ENCODE data around the gene CCDC171. TPM values are rescaled to one million over a fixed set of nuclear protein-coding genes. Genes with fewer than 3 reads are reported as not detected.

Gene CCDC171
- total and polyA plus RNA-seq, 4 donors = 0.13 to 1.1 (median 0.43) TPM

DNA sequence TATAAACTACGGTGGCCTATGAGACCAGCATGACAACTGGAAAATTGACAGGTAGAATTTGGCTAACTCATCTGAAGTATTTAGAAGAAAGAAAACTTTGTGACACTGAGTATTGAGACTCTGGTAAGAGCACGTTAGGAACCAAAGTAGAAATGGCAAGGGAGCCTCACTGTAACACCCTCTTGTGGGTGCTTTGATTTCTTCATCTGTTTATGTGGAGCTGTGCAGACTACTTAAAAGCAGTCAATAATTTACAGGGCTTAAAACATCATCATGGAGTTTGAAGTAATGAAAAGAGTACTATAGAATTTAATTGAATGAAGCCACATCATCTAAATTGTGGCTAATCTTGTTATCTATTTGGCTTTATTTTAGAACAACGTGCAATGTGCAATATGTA, 414.2 kb downstream of the CCDC171 start:
- Histone ChIP-seq H3K4me3 (ENCODE audit: low read depth in 1 of 3, low read length in 3 of 3) (no peak overlapping the region), H3K36me3 (ENCODE audit: control insufficient read depth in 4 of 4, insufficient read depth in 3 of 4, low read depth in 1 of 4, low read length in 3 of 4) (no peaks in the 10 kb centered on the region), H3K9me3 (ENCODE audit: control insufficient read depth in 4 of 4, low read length in 3 of 4) (no peaks in the 10 kb centered on the region), H3K9ac (ENCODE audit: low read depth in 1 of 2, low read length in 2 of 2) (no peak overlapping the region), H3K4me1 (ENCODE audit: control insufficient read depth in 4 of 4, insufficient read depth in 4 of 4, low read length in 3 of 4) (no peaks in the 10 kb centered on the region), H3K27me3 (ENCODE audit: control insufficient read depth in 4 of 4, insufficient read depth in 4 of 4, low read length in 3 of 4) (no peaks in the 10 kb centered on the region), H3K27ac (ENCODE audit: low read depth in 1 of 2, low read length in 2 of 2) (no peak overlapping the region)
- TF ChIP-seq NR2F2 (IDR thresholded peaks at IDR 0.05) = no peak
- TF ChIP-seq, protein P1, sequence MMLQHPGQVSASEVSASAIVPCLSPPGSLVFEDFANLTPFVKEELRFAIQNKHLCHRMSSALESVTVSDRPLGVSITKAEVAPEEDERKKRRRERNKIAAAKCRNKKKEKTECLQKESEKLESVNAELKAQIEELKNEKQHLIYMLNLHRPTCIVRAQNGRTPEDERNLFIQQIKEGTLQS (IDR thresholded peaks at IDR 0.05) = no peak
- TF ChIP-seq TAF1 (conservative IDR thresholded peaks at IDR 0.05) = no peak
- TF ChIP-seq EGR1 (IDR thresholded peaks at IDR 0.05; ENCODE audit: low read depth in 2 of 2) = no peak
- no peak for TF ChIP-seq JUND (IDR thresholded peaks at IDR 0.05)
- TF ChIP-seq HNF4G (IDR thresholded peaks at IDR 0.05) = no peak
- TF ChIP-seq, protein P2, sequence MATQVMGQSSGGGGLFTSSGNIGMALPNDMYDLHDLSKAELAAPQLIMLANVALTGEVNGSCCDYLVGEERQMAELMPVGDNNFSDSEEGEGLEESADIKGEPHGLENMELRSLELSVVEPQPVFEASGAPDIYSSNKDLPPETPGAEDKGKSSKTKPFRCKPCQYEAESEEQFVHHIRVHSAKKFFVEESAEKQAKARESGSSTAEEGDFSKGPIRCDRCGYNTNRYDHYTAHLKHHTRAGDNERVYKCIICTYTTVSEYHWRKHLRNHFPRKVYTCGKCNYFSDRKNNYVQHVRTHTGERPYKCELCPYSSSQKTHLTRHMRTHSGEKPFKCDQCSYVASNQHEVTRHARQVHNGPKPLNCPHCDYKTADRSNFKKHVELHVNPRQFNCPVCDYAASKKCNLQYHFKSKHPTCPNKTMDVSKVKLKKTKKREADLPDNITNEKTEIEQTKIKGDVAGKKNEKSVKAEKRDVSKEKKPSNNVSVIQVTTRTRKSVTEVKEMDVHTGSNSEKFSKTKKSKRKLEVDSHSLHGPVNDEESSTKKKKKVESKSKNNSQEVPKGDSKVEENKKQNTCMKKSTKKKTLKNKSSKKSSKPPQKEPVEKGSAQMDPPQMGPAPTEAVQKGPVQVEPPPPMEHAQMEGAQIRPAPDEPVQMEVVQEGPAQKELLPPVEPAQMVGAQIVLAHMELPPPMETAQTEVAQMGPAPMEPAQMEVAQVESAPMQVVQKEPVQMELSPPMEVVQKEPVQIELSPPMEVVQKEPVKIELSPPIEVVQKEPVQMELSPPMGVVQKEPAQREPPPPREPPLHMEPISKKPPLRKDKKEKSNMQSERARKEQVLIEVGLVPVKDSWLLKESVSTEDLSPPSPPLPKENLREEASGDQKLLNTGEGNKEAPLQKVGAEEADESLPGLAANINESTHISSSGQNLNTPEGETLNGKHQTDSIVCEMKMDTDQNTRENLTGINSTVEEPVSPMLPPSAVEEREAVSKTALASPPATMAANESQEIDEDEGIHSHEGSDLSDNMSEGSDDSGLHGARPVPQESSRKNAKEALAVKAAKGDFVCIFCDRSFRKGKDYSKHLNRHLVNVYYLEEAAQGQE (IDR thresholded peaks at IDR 0.05) = no peak
- no peak for TF ChIP-seq HNF4A (conservative IDR thresholded peaks at IDR 0.05)
- TF ChIP-seq YY1 (IDR thresholded peaks at IDR 0.05) = no peak
- TF ChIP-seq SP1 (IDR thresholded peaks at IDR 0.05) = no peak
- TF ChIP-seq RAD21 (IDR thresholded peaks at IDR 0.05) = no peak
- TF ChIP-seq, protein P3, sequence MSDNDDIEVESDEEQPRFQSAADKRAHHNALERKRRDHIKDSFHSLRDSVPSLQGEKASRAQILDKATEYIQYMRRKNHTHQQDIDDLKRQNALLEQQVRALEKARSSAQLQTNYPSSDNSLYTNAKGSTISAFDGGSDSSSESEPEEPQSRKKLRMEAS (IDR thresholded peaks at IDR 0.05) = no peak
- TF ChIP-seq FOXA2 (IDR thresholded peaks at IDR 0.05) = no peak
- TF ChIP-seq RXRA (IDR thresholded peaks at IDR 0.05) = no peak
- no peak for TF ChIP-seq GABPA (IDR thresholded peaks at IDR 0.05 in 1 of 2, conservative IDR thresholded peaks at IDR 0.05 in 1 of 2)
- TF ChIP-seq, protein P4, sequence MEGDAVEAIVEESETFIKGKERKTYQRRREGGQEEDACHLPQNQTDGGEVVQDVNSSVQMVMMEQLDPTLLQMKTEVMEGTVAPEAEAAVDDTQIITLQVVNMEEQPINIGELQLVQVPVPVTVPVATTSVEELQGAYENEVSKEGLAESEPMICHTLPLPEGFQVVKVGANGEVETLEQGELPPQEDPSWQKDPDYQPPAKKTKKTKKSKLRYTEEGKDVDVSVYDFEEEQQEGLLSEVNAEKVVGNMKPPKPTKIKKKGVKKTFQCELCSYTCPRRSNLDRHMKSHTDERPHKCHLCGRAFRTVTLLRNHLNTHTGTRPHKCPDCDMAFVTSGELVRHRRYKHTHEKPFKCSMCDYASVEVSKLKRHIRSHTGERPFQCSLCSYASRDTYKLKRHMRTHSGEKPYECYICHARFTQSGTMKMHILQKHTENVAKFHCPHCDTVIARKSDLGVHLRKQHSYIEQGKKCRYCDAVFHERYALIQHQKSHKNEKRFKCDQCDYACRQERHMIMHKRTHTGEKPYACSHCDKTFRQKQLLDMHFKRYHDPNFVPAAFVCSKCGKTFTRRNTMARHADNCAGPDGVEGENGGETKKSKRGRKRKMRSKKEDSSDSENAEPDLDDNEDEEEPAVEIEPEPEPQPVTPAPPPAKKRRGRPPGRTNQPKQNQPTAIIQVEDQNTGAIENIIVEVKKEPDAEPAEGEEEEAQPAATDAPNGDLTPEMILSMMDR (IDR thresholded peaks at IDR 0.05; ENCODE audit: low read depth, low read length, missing input control) = no peak
- 82% methylated on average over 3 of the region's 3 CpGs for WGBS
- DNase-seq (ENCODE audit: low spot score) = no peak

DNA sequence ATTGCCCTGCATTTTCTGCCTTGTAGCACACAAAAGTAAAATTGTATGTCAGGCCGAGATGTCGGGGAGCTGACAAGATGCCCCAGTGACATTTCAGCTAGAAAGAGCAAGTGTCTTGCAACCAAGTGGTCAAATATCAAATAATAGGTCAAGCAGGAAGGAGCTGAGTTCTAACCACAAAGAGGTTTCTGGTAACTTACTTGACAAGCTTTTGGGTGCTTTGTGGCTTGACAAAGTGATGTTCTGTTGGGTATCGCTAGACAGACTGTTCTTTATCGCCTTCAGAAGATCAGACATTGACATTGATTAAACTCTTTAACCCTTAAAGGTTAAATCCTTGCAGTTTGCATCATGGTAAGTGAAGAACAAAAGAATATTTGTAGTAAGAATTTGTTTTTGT, 419.9 kb downstream of the CCDC171 start:
- DNase-seq (ENCODE audit: low spot score) = no peak
- no peak for TF ChIP-seq FOXA2 (IDR thresholded peaks at IDR 0.05)
- no peak for TF ChIP-seq TAF1 (conservative IDR thresholded peaks at IDR 0.05)
- no peak for TF ChIP-seq FOXA1 (IDR thresholded peaks at IDR 0.05)
- TF ChIP-seq, protein P1 (IDR thresholded peaks at IDR 0.05) = no peak
- no peak for TF ChIP-seq SP1 (IDR thresholded peaks at IDR 0.05)
- TF ChIP-seq RAD21 (IDR thresholded peaks at IDR 0.05) = no peak
- TF ChIP-seq YY1 (IDR thresholded peaks at IDR 0.05) = no peak
- TF ChIP-seq JUND (IDR thresholded peaks at IDR 0.05) = no peak
- TF ChIP-seq RXRA (IDR thresholded peaks at IDR 0.05) = no peak
- TF ChIP-seq, protein P3 (IDR thresholded peaks at IDR 0.05) = no peak
- TF ChIP-seq, protein P4 (IDR thresholded peaks at IDR 0.05; ENCODE audit: low read depth, low read length, missing input control) = no peak
- TF ChIP-seq HNF4G (IDR thresholded peaks at IDR 0.05) = no peak
- TF ChIP-seq HNF4A (conservative IDR thresholded peaks at IDR 0.05) = no peak
- TF ChIP-seq, protein P2 (IDR thresholded peaks at IDR 0.05) = no peak
- no peak for TF ChIP-seq GABPA (IDR thresholded peaks at IDR 0.05 in 1 of 2, conservative IDR thresholded peaks at IDR 0.05 in 1 of 2)
- TF ChIP-seq NR2F2 (IDR thresholded peaks at IDR 0.05) = no peak
- WGBS = 87% methylated on average over 4 of the region's 4 CpGs
- Histone ChIP-seq H3K9ac (ENCODE audit: low read depth in 1 of 2, low read length in 2 of 2) (no peak overlapping the region), H3K4me1 (ENCODE audit: control insufficient read depth in 4 of 4, insufficient read depth in 4 of 4, low read length in 3 of 4) (peaks cover 0 to 6% (median 5%) of the 10 kb centered on the region in 4 donors), H3K36me3 (ENCODE audit: control insufficient read depth in 4 of 4, insufficient read depth in 3 of 4, low read depth in 1 of 4, low read length in 3 of 4) (no peaks in the 10 kb centered on the region), H3K27ac (ENCODE audit: low read depth in 1 of 2, low read length in 2 of 2) (no peak overlapping the region), H3K27me3 (ENCODE audit: control insufficient read depth in 4 of 4, insufficient read depth in 4 of 4, low read length in 3 of 4) (no peaks in the 10 kb centered on the region), H3K9me3 (ENCODE audit: control insufficient read depth in 4 of 4, low read length in 3 of 4) (no peaks in the 10 kb centered on the region), H3K4me3 (ENCODE audit: low read depth in 1 of 3, low read length in 3 of 3) (no peak overlapping the region)

All from liver (tissue), 9 donors.